ENCODE data around the gene DHRS13.

DNA sequence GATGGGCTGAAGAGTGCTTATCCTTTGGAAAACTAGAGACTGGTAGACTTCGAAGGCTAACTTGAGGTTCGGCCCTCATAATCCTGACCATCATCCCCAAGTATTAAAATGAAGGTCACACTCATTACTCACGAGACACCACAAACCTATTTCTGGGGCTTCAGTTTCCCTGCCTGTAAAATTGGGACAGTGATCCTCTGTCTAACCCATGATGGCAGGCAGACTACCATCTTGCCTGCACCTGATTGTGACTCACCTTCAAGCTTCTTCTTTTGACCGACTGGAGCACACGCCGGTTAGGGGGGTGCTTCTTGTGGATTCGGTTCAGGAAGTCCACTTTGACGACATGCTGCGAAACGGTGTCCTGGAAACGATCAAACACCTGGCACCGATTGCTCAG is 14.2 kb upstream of the DHRS13 start:
- TF ChIP-seq YY1 (IDR thresholded peaks at IDR 0.05) (no peak), GABPA (IDR thresholded peaks at IDR 0.05 in 1 of 2, conservative IDR thresholded peaks at IDR 0.05 in 1 of 2) (no peak), SP1 (IDR thresholded peaks at IDR 0.05) (no peak), TAF1 (conservative IDR thresholded peaks at IDR 0.05) (no peak), JUND (IDR thresholded peaks at IDR 0.05) (no peak), EGR1 (IDR thresholded peaks at IDR 0.05; ENCODE audit: low read depth in 2 of 2) (no peak), RXRA (IDR thresholded peaks at IDR 0.05) (no peak), RAD21 (IDR thresholded peaks at IDR 0.05) (no peak), HNF4G (IDR thresholded peaks at IDR 0.05) (no peak)
- TF ChIP-seq, protein P1, sequence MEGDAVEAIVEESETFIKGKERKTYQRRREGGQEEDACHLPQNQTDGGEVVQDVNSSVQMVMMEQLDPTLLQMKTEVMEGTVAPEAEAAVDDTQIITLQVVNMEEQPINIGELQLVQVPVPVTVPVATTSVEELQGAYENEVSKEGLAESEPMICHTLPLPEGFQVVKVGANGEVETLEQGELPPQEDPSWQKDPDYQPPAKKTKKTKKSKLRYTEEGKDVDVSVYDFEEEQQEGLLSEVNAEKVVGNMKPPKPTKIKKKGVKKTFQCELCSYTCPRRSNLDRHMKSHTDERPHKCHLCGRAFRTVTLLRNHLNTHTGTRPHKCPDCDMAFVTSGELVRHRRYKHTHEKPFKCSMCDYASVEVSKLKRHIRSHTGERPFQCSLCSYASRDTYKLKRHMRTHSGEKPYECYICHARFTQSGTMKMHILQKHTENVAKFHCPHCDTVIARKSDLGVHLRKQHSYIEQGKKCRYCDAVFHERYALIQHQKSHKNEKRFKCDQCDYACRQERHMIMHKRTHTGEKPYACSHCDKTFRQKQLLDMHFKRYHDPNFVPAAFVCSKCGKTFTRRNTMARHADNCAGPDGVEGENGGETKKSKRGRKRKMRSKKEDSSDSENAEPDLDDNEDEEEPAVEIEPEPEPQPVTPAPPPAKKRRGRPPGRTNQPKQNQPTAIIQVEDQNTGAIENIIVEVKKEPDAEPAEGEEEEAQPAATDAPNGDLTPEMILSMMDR (IDR thresholded peaks at IDR 0.05; ENCODE audit: low read depth, low read length, missing input control): no peak
- TF ChIP-seq, protein P2, sequence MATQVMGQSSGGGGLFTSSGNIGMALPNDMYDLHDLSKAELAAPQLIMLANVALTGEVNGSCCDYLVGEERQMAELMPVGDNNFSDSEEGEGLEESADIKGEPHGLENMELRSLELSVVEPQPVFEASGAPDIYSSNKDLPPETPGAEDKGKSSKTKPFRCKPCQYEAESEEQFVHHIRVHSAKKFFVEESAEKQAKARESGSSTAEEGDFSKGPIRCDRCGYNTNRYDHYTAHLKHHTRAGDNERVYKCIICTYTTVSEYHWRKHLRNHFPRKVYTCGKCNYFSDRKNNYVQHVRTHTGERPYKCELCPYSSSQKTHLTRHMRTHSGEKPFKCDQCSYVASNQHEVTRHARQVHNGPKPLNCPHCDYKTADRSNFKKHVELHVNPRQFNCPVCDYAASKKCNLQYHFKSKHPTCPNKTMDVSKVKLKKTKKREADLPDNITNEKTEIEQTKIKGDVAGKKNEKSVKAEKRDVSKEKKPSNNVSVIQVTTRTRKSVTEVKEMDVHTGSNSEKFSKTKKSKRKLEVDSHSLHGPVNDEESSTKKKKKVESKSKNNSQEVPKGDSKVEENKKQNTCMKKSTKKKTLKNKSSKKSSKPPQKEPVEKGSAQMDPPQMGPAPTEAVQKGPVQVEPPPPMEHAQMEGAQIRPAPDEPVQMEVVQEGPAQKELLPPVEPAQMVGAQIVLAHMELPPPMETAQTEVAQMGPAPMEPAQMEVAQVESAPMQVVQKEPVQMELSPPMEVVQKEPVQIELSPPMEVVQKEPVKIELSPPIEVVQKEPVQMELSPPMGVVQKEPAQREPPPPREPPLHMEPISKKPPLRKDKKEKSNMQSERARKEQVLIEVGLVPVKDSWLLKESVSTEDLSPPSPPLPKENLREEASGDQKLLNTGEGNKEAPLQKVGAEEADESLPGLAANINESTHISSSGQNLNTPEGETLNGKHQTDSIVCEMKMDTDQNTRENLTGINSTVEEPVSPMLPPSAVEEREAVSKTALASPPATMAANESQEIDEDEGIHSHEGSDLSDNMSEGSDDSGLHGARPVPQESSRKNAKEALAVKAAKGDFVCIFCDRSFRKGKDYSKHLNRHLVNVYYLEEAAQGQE (IDR thresholded peaks at IDR 0.05): no peak
- TF ChIP-seq, protein P3, sequence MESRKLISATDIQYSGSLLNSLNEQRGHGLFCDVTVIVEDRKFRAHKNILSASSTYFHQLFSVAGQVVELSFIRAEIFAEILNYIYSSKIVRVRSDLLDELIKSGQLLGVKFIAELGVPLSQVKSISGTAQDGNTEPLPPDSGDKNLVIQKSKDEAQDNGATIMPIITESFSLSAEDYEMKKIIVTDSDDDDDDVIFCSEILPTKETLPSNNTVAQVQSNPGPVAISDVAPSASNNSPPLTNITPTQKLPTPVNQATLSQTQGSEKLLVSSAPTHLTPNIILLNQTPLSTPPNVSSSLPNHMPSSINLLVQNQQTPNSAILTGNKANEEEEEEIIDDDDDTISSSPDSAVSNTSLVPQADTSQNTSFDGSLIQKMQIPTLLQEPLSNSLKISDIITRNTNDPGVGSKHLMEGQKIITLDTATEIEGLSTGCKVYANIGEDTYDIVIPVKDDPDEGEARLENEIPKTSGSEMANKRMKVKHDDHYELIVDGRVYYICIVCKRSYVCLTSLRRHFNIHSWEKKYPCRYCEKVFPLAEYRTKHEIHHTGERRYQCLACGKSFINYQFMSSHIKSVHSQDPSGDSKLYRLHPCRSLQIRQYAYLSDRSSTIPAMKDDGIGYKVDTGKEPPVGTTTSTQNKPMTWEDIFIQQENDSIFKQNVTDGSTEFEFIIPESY (IDR thresholded peaks at IDR 0.05): no peak
- TF ChIP-seq, protein P4, sequence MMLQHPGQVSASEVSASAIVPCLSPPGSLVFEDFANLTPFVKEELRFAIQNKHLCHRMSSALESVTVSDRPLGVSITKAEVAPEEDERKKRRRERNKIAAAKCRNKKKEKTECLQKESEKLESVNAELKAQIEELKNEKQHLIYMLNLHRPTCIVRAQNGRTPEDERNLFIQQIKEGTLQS (IDR thresholded peaks at IDR 0.05): no peak
- TF ChIP-seq, protein P5, sequence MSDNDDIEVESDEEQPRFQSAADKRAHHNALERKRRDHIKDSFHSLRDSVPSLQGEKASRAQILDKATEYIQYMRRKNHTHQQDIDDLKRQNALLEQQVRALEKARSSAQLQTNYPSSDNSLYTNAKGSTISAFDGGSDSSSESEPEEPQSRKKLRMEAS (IDR thresholded peaks at IDR 0.05): no peak
